ENCODE data around the gene RPA3.

RPA3 gene

GRCh38 chr7:7718492-7718891 lies at the start of gene RPA3:
RPA3 (minus strand) TSS chr7:7718607; CDS start chr7:7640418, 78,189 bp downstream.
- DNase-seq: no peak

- no peak for DNase-seq
Observed at GRCh38 chr7:7766671-7767070, 48.3 kb upstream of the RPA3 start.

GRCh38 chr7:7765422-7765821 lies 47.0 kb upstream of the RPA3 start:
- no peak for DNase-seq

GRCh38 chr7:7764520-7765396 lies 46.4 kb upstream of the RPA3 start:
- DNase-seq: no peak

- DNase-seq: no peak
Observed at GRCh38 chr7:7761974-7762779, 43.8 kb upstream of the RPA3 start.

GRCh38 chr7:7761340-7761973 lies 43.0 kb upstream of the RPA3 start:
- DNase-seq: no peak

GRCh38 chr7:7757576-7757975 lies 39.2 kb upstream of the RPA3 start:
- no peak for DNase-seq

GRCh38 chr7:7756577-7756976 lies 38.2 kb upstream of the RPA3 start:
- DNase-seq: no peak

- DNase-seq: no peak
Observed at GRCh38 chr7:7751243-7752092, 33.1 kb upstream of the RPA3 start.

- DNase-seq: no peak
Observed at GRCh38 chr7:7750571-7751242, 32.3 kb upstream of the RPA3 start.

- DNase-seq: no peak
Observed at GRCh38 chr7:7746458-7746857, 28.1 kb upstream of the RPA3 start.

- no peak for DNase-seq
Observed at GRCh38 chr7:7745966-7746365, 27.6 kb upstream of the RPA3 start.

- DNase-seq: no peak
Observed at GRCh38 chr7:7745258-7745657, 26.9 kb upstream of the RPA3 start.

GRCh38 chr7:7742223-7742622 lies 23.8 kb upstream of the RPA3 start:
- DNase-seq: no peak

- DNase-seq: no peak
Observed at GRCh38 chr7:7740037-7740355, 21.6 kb upstream of the RPA3 start.

GRCh38 chr7:7739204-7740036 lies 21.0 kb upstream of the RPA3 start:
- no peak for DNase-seq

GRCh38 chr7:7738622-7739021 lies 20.2 kb upstream of the RPA3 start:
- DNase-seq: no peak

- no peak for DNase-seq
Observed at GRCh38 chr7:7738177-7738576, 19.8 kb upstream of the RPA3 start.

GRCh38 chr7:7737674-7738073 lies 19.3 kb upstream of the RPA3 start:
- no peak for DNase-seq

GRCh38 chr7:7736671-7737070 lies 18.3 kb upstream of the RPA3 start:
- no peak for DNase-seq

- DNase-seq: no peak
Observed at GRCh38 chr7:7732621-7733281, 14.3 kb upstream of the RPA3 start.

Measured in stimulated activated CD4-positive, alpha-beta T cell treated with anti-CD3 and anti-CD28 coated beads, Interleukin-2, amount 100 ng/mL, for 48 hours (primary cell).